Right lobe of liver (tissue), 6 donors: ENCODE data around the gene INPPL1. TPM values are rescaled to one million over a fixed set of nuclear protein-coding genes. Genes with fewer than 3 reads are reported as not detected.

Experiments
- ATAC-seq, 4 donors: fragments of 200-7000 bp; cut with Tn5 transposase; one replicate each; pipeline ENCODE4 v1.9.1; 2020; ENCODE audit warnings: mild to moderate bottlenecking in 4 of 4, moderate library complexity in 4 of 4
- DNase-seq, 3 donors: peaks; one replicate each; pipeline ENCODE4 v3.0.0-alpha.2; 2020
- H3K27ac ChIP-seq, 3 donors: fragments of 200-600 bp; one replicate each; pipeline ENCODE4 v1.8.0; 2022
- H3K27me3 ChIP-seq, 2 donors: fragments of 200-600 bp; one replicate each; pipeline ENCODE4 v1.8.0; 2022
- H3K36me3 ChIP-seq, 4 donors: fragments of 200-600 bp; sonication (generic) in 1 of 4; one replicate each; pipeline versions ENCODE4 v1.5.1 to v1.8.0; 2017 to 2022; ENCODE audit warnings: control low read depth in 1 of 4
- H3K4me1 ChIP-seq, 4 donors: fragments of 200-600 bp; sonication (generic) in 1 of 4; one replicate each; pipeline versions ENCODE4 v1.5.1 to v1.8.0; 2017 to 2022; ENCODE audit warnings: control low read depth in 1 of 4
- H3K4me3 ChIP-seq, 3 donors: fragments of 200-600 bp; one replicate each; pipeline ENCODE4 v1.8.0; 2022
- H3K9me3 ChIP-seq, 4 donors: fragments of 200-600 bp; sonication (generic) in 1 of 4; one replicate each; pipeline versions ENCODE4 v1.5.1 to v1.8.0; 2017 to 2022; ENCODE audit warnings: control low read depth in 1 of 4
- POLR2A ChIP-seq: fragments of 450-650 bp; IDR thresholded peaks from one replicate; pipeline ENCODE4 v1.6.1; 2017; ENCODE audit warnings: antibody characterized with exemption, mild to moderate bottlenecking
- WGBS: methylation state at CpG from one replicate; pipeline ENCODE4 v1.1.6; 2018; ENCODE audit warnings: low coverage, low lambda C conversion rate; ENCODE audit not compliant: insufficient coverage; ENCODE audit errors: missing lambda C conversion rate; 5-methylcytosine and 5-hydroxymethylcytosine counted together
- intact Hi-C, 2 donors: fragments of 100-400 bp; cut with DNase I; formaldehyde crosslinking; loops; one replicate each; pipeline versions ENCODE4 v1.11.2 to v1.14.1; 2022
- total RNA-seq, 6 experiments: library from RNA; depleted of rRNA in 2 of 6; stranded (reverse); fragments of >200 nt in 2 of 6; fragmentation: NEBNext Ultra II Directional in 3 of 6; extraction: Animal tissue kit (Norgen Biotek cat#: 25700) in 3 of 6; gene quantifications; one replicate each; pipeline versions ENCODE4 v1.1.0 to v1.2.4, GENCODE V29; 2016 to 2023
- TF ChIP-seq, protein P1 (sequence below), 4 donors: fragments of 200-600 bp in 3 of 4; fragments of 450-650 bp in 1 of 4; IDR thresholded peaks; one replicate each; pipeline versions ENCODE4 v1.5.1 to v1.8.0; 2016 to 2022; ENCODE audit warnings: antibody characterized with exemption in 4 of 4, mild to moderate bottlenecking in 2 of 4
- donor health status: DM: no; HTN: yes; CAD: no.
- donor health status: DM: no; HTN: no; CAD: no.
- donor health status: DM: no; HTN: no; CAD: no.
- donor health status: DM: no; HTN: yes; CAD: no.
- donor health status: DM: no; HTN: yes; CAD: no.

The INPPL1 gene
- total RNA-seq, 6 experiments from 2014 or later, result 23.2 to 46.5 (median 37.4) TPM

DNA sequence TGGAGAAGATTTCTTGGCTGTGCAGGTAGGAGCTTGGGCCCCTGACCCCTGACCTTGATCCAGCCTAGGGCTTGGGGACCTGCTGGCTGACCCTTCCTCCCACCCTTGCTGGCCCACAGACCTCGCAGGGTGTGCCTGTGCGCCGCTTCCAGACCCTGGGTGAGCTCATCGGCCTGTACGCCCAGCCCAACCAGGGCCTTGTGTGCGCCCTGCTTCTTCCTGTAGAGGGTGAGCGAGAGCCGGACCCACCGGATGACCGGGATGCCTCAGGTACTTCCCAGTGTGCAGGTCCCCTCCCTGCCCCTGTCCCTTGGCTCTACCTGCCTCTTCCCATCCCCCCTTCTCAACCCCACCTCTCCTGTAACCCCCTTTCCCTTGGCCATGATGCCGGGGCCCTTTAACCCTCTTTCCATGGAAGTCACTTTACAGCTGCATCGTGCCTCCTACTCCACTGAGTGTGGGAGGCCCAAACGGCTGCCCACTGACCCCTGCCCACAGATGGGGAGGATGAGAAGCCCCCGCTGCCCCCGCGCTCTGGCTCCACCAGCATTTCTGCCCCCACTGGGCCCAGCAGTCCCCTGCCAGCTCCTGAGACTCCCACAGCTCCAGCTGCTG lies 3.8 kb downstream of the INPPL1 start:
- no peak overlapping the region for H3K4me3 ChIP-seq
- no peak overlapping the region for H3K27ac ChIP-seq
- H3K27me3 ChIP-seq, result no peaks in the 10 kb centered on the region
- peaks cover 0 to 48% (median 14%) of the 10 kb centered on the region in 4 donors for H3K36me3 ChIP-seq
- H3K4me1 ChIP-seq, result peaks cover 0 to 5% (median 0%) of the 10 kb centered on the region in 4 donors
- no peaks in the 10 kb centered on the region for H3K9me3 ChIP-seq
- no peak for ATAC-seq
- no peak for TF ChIP-seq POLR2A
- TF ChIP-seq, protein P1, sequence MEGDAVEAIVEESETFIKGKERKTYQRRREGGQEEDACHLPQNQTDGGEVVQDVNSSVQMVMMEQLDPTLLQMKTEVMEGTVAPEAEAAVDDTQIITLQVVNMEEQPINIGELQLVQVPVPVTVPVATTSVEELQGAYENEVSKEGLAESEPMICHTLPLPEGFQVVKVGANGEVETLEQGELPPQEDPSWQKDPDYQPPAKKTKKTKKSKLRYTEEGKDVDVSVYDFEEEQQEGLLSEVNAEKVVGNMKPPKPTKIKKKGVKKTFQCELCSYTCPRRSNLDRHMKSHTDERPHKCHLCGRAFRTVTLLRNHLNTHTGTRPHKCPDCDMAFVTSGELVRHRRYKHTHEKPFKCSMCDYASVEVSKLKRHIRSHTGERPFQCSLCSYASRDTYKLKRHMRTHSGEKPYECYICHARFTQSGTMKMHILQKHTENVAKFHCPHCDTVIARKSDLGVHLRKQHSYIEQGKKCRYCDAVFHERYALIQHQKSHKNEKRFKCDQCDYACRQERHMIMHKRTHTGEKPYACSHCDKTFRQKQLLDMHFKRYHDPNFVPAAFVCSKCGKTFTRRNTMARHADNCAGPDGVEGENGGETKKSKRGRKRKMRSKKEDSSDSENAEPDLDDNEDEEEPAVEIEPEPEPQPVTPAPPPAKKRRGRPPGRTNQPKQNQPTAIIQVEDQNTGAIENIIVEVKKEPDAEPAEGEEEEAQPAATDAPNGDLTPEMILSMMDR (IDR thresholded peaks at IDR 0.05), result no peak
- peak in 1 of 3 donors; percentile 45 for DNase-seq
- intact Hi-C loops, result no loop called here
- WGBS, result 83% methylated on average over 8 of the region's 16 CpGs

DNA sequence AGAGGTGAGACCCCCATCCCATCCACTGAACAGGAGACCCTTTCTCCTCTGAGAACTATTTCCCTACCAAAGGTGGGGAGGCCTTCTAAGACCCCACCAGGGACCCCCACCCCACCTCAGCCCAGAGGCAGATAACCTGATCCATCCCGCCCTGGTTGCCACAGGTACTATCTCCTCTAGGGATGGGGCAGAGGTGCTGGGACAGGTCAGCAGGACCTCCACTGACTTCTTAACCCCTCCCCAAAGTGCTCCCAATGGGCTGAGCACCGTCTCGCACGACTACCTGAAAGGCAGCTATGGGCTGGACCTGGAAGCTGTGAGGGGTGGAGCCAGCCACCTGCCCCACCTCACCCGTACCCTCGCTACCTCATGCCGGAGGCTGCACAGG lies 4.3 kb downstream of the INPPL1 start:
- no peak for TF ChIP-seq POLR2A
- TF ChIP-seq, protein P1 (IDR thresholded peaks at IDR 0.05), result no peak
- H3K27me3 ChIP-seq, result no peaks in the 10 kb centered on the region
- peaks cover 0 to 5% (median 0%) of the 10 kb centered on the region in 4 donors for H3K4me1 ChIP-seq
- H3K36me3 ChIP-seq, result peaks cover 0 to 53% (median 14%) of the 10 kb centered on the region in 4 donors
- ATAC-seq (no peak), DNase-seq (no peak)
- no peak overlapping the region for H3K27ac ChIP-seq
- no peak overlapping the region for H3K4me3 ChIP-seq
- no CpG with 5 or more reads among the region's 7 CpGs for WGBS
- intact Hi-C loops, result no loop called here
- H3K9me3 ChIP-seq, result no peaks in the 10 kb centered on the region

DNA sequence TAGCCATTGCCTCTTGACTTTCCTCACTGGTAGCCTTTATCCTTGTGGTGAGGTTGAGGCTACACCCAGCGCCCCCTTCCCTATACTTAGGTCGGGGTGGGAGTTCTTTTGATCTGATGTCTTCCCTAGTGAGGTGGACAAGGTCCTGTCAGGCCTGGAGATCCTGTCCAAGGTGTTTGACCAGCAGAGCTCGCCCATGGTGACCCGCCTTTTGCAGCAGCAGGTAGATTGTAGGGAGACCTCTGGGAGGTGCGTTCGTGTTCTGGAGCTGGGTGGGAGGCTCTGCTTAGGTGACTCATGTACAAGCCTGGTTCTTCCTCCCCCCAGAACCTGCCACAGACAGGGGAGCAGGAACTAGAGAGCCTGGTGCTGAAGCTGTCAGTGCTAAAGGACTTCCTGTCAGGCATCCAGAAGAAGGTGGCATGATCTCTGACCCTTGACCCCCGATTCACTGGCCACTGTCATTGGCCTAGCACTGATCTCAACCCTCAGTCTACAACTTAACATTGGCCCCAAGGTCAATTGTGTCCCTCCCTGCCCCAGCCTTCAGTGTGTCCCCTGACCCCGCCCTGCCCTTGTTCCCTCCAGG lies 4.9 kb downstream of the INPPL1 start:
- peaks cover 0 to 57% (median 15%) of the 10 kb centered on the region in 4 donors for H3K36me3 ChIP-seq
- 100% methylated on average over 1 of the region's 8 CpGs for WGBS
- intact Hi-C loops, result no loop called here

DNA sequence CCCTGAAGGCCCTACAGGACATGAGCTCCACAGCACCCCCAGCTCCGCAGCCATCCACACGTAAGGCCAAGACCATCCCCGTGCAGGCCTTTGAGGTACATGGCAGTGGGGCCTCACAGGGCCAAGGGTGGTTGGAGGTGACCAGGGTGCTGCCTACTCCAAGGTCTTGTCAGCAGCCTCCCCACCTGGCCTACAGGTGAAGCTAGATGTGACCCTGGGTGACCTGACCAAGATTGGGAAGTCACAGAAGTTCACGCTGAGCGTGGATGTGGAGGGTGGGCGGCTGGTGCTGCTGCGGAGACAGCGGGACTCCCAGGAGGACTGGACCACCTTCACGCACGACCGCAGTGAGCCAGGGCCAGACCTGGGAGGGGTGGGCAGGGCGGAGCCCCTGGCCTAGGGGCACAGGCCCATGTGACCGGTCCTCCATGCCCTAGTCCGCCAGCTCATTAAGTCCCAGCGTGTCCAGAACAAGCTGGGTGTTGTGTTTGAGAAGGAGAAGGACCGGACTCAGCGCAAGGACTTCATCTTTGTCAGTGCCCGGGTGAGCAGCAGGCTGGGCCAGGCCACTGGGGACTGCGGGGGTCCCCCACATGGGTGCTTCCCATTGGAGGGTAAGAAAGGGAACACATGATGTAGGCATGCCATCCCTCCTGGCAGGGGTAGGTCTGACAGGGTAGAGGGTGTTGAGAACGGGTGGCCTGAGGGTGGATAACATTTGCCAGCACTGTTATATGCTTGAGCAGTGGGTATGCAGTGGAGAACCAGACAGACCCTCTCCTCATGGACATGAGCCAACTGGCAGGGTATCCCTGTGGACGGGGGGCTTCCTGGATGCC lies 5.6 kb downstream of the INPPL1 start:
- Histone ChIP-seq H3K36me3 (peaks cover 0 to 60% (median 17%) of the 10 kb centered on the region in 4 donors), H3K4me3 (no peak overlapping the region), H3K27me3 (no peaks in the 10 kb centered on the region), H3K27ac (no peak overlapping the region), H3K4me1 (peaks cover 0 to 2% (median 0%) of the 10 kb centered on the region in 4 donors), H3K9me3 (no peaks in the 10 kb centered on the region)
- no CpG with 5 or more reads among the region's 21 CpGs for WGBS
- intact Hi-C loops, result no loop called here
- TF ChIP-seq POLR2A, result no peak
- TF ChIP-seq, protein P1 (IDR thresholded peaks at IDR 0.05), result no peak
- no peak for ATAC-seq
- peak in 1 of 3 donors; percentile 39 for DNase-seq

More for the DNA sequence above, 4.9 kb downstream of the INPPL1 start:
- no peak overlapping the region for H3K27ac ChIP-seq
- H3K9me3 ChIP-seq, result no peaks in the 10 kb centered on the region
- no peak for TF ChIP-seq POLR2A
- TF ChIP-seq, protein P1 (IDR thresholded peaks at IDR 0.05), result no peak
- DNase-seq (peak in 1 of 3 donors; percentile 41), ATAC-seq (no peak)
- H3K4me3 ChIP-seq, result no peak overlapping the region
- H3K4me1 ChIP-seq, result peaks cover 0 to 5% (median 0%) of the 10 kb centered on the region in 4 donors
- H3K27me3 ChIP-seq, result no peaks in the 10 kb centered on the region
